NCI-H2171 treated with DMSO at 0.1 percent for 48 hours (cell line): Measurements from ENCODE around the gene ASMTL.

ENCODE experiments used
- DNase-seq: peaks from one replicate; lab custom pipeline; 2025; lab: John Stamatoyannopoulos, UW

Gene ASMTL

GRCh38 chrX:1403228-1403627, 49.5 kb downstream of the ASMTL start:
- no peak for DNase-seq

- DNase-seq = no peak
These were observed 50.9 kb downstream of the ASMTL start for GRCh38 chrX:1401611-1402430.

- DNase-seq = no peak
These were observed 51.8 kb downstream of the ASMTL start for GRCh38 chrX:1400742-1401471.

- DNase-seq = no peak
These were observed 52.7 kb downstream of the ASMTL start for GRCh38 chrX:1400049-1400448.

GRCh38 chrX:1398431-1399340, 54.0 kb downstream of the ASMTL start:
- no peak for DNase-seq

GRCh38 chrX:1397441-1398270, 55.1 kb downstream of the ASMTL start:
- DNase-seq = no peak

- no peak for DNase-seq
These were observed 55.7 kb downstream of the ASMTL start for GRCh38 chrX:1397001-1397400.

GRCh38 chrX:1395646-1396216, 57.0 kb downstream of the ASMTL start:
- no peak for DNase-seq

GRCh38 chrX:1394731-1395501, 57.8 kb downstream of the ASMTL start:
- DNase-seq = no peak

- DNase-seq = no peak
These were observed 58.7 kb downstream of the ASMTL start for GRCh38 chrX:1393871-1394615.

GRCh38 chrX:1392376-1393068, 60.2 kb downstream of the ASMTL start:
- no peak for DNase-seq

GRCh38 chrX:1391707-1392375, 60.9 kb downstream of the ASMTL start, which contains the start of gene SLC25A6:
SLC25A6 (minus strand) TSS chrX:1392113; CDS start chrX:1392009, 104 bp downstream.
- no peak for DNase-seq

GRCh38 chrX:1391370-1391706, 61.4 kb downstream of the ASMTL start:
- DNase-seq = no peak

GRCh38 chrX:1390621-1391369, 61.9 kb downstream of the ASMTL start:
- DNase-seq = no peak

- no peak for DNase-seq
These were observed 62.8 kb downstream of the ASMTL start for GRCh38 chrX:1389993-1390285.

- DNase-seq = no peak
These were observed 63.3 kb downstream of the ASMTL start for GRCh38 chrX:1389181-1389992.

- no peak for DNase-seq
These were observed 64.1 kb downstream of the ASMTL start for GRCh38 chrX:1388651-1389050.
